Measurements from ENCODE around the gene PXT1. TPM values are rescaled to one million over a fixed set of nuclear protein-coding genes. Genes with fewer than 3 reads are reported as not detected.

The PXT1 gene
- total and polyA plus RNA-seq, 9 of the 15 experiments (the other 6 are each of a cell fraction or from before 2014, with no cell fraction given) = 0.09 to 0.11 (median 0.10) TPM; not detected in 5

DNA sequence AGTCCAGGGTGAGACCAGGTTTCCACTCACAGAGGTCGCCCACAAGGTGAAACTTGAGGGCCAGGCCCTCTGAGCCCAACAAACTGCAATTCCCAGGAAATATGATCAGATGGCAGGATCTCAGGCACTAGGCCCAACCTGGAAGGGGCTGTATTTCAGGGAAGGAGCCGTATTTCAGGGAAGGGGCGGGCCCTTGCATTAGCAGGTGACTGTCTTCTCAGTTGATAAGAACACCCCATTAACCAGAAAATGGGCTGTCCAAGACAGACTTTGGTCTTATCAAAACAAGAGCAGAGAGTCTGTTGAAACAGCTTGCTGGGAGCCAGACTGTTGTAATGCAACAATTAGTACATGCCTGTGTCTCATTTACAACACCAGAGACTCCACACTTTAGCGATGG lies 95.0 kb downstream of the PXT1 start (continued):
- TF ChIP-seq CREB1 (IDR thresholded peaks at IDR 0.05) (no peak), CREB1 (CRISPR knock-in tag; IDR thresholded peaks at IDR 0.05) (no peak), HDAC1 (IDR thresholded peaks at IDR 0.05) (peak in 1 of 2 experiments; percentile 62; a peak in 2 of 4 replicates), BCL6 (CRISPR knock-in tag; IDR thresholded peaks at IDR 0.05) (no peak), RBFOX2 (IDR thresholded peaks at IDR 0.05; ENCODE audit: low read depth, low read length) (no peak), KAT8 (IDR thresholded peaks at IDR 0.05; ENCODE audit: low read depth) (no peak), ZNF644 (tag; IDR thresholded peaks at IDR 0.05; ENCODE audit: low read depth) (no peak), ASH1L (IDR thresholded peaks at IDR 0.05; ENCODE audit: borderline replicate concordance, low read depth, partially characterized antibody) (no peak), ZNF696 (CRISPR knock-in tag; conservative IDR thresholded peaks at IDR 0.05) (no peak), TAF7 (tag; IDR thresholded peaks at IDR 0.05) (no peak), POLR3G (IDR thresholded peaks at IDR 0.05; ENCODE audit: extremely low read depth, insufficient read length, insufficient replicate concordance) (no peak), ZNF668 (CRISPR knock-in tag; IDR thresholded peaks at IDR 0.05) (no peak), ZNF766 (CRISPR knock-in tag; conservative IDR thresholded peaks at IDR 0.05) (no peak), ZSCAN29 (IDR thresholded peaks at IDR 0.05) (no peak), NONO (IDR thresholded peaks at IDR 0.05; ENCODE audit: low read depth in 2 of 2, low read length in 1 of 2) (no peak), MAFG (tag; conservative IDR thresholded peaks at IDR 0.05) (no peak), THRAP3 (IDR thresholded peaks at IDR 0.05; ENCODE audit: borderline replicate concordance) (no peak), NCOR1 (IDR thresholded peaks at IDR 0.05) (peak; percentile 87), ZNF184 (CRISPR knock-in tag; IDR thresholded peaks at IDR 0.05) (no peak), KHSRP (IDR thresholded peaks at IDR 0.05) (no peak), RCOR1 (IDR thresholded peaks at IDR 0.05; ENCODE audit: borderline replicate concordance in 1 of 2, low read depth in 2 of 2, low read length in 2 of 2) (peak in 1 of 2 experiments; percentile 79; a peak in 2 of 4 replicates), KDM5B (IDR thresholded peaks at IDR 0.05; ENCODE audit: insufficient replicate concordance, low read depth, low read length) (no peak), POLR2A (conservative IDR thresholded peaks at IDR 0.05) (no peak)
- TF ChIP-seq, protein P1, sequence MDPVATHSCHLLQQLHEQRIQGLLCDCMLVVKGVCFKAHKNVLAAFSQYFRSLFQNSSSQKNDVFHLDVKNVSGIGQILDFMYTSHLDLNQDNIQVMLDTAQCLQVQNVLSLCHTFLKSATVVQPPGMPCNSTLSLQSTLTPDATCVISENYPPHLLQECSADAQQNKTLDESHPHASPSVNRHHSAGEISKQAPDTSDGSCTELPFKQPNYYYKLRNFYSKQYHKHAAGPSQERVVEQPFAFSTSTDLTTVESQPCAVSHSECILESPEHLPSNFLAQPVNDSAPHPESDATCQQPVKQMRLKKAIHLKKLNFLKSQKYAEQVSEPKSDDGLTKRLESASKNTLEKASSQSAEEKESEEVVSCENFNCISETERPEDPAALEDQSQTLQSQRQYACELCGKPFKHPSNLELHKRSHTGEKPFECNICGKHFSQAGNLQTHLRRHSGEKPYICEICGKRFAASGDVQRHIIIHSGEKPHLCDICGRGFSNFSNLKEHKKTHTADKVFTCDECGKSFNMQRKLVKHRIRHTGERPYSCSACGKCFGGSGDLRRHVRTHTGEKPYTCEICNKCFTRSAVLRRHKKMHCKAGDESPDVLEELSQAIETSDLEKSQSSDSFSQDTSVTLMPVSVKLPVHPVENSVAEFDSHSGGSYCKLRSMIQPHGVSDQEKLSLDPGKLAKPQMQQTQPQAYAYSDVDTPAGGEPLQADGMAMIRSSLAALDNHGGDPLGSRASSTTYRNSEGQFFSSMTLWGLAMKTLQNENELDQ (CRISPR knock-in tag; IDR thresholded peaks at IDR 0.05; ENCODE audit: borderline replicate concordance) = no peak
- TF ChIP-seq, protein P2, sequence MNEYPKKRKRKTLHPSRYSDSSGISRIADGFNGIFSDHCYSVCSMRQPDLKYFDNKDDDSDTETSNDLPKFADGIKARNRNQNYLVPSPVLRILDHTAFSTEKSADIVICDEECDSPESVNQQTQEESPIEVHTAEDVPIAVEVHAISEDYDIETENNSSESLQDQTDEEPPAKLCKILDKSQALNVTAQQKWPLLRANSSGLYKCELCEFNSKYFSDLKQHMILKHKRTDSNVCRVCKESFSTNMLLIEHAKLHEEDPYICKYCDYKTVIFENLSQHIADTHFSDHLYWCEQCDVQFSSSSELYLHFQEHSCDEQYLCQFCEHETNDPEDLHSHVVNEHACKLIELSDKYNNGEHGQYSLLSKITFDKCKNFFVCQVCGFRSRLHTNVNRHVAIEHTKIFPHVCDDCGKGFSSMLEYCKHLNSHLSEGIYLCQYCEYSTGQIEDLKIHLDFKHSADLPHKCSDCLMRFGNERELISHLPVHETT (CRISPR knock-in tag; conservative IDR thresholded peaks at IDR 0.05 in 1 of 2, IDR thresholded peaks at IDR 0.05 in 1 of 2) = no peak
- TF ChIP-seq, protein P3, sequence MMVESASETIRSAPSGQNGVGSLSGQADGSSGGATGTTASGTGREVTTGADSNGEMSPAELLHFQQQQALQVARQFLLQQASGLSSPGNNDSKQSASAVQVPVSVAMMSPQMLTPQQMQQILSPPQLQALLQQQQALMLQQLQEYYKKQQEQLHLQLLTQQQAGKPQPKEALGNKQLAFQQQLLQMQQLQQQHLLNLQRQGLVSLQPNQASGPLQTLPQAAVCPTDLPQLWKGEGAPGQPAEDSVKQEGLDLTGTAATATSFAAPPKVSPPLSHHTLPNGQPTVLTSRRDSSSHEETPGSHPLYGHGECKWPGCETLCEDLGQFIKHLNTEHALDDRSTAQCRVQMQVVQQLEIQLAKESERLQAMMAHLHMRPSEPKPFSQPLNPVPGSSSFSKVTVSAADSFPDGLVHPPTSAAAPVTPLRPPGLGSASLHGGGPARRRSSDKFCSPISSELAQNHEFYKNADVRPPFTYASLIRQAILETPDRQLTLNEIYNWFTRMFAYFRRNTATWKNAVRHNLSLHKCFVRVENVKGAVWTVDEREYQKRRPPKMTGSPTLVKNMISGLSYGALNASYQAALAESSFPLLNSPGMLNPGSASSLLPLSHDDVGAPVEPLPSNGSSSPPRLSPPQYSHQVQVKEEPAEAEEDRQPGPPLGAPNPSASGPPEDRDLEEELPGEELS (CRISPR knock-in tag; IDR thresholded peaks at IDR 0.05; ENCODE audit: borderline replicate concordance) = no peak
